Fibroblast of lung (primary cell): ENCODE measurements around the gene OR10J5. TPM values are rescaled to one million over a fixed set of nuclear protein-coding genes. Genes with fewer than 3 reads are reported as not detected.
"Not testable (repeated sequence)": the region's sequence is repeated elsewhere in the genome, so short reads cannot be mapped to it uniquely, and the experiment has no call there.

ENCODE experiments used
- DNase-seq, 2 donors: peaks; one replicate each; pipeline versions ENCODE4 v3.0.0 to v3.0.0-alpha.2; 2010; ENCODE audit warnings: low read depth in 2 of 2
- H2AFZ ChIP-seq: 2 replicates; pipeline ENCODE4 v1.5.1; 2012; ENCODE audit warnings: low read length, control low read depth, inconsistent platforms
- H3K27ac ChIP-seq: 2 replicates; pipeline ENCODE4 v1.5.1; 2011; ENCODE audit warnings: low read length, control low read depth; ENCODE audit not compliant: insufficient read depth
- H3K27me3 ChIP-seq: 2 replicates; pipeline ENCODE4 v1.5.1; 2011; ENCODE audit warnings: mild to moderate bottlenecking, low read length; ENCODE audit not compliant: control insufficient read depth, insufficient read depth
- H3K36me3 ChIP-seq: 2 replicates; pipeline ENCODE4 v1.5.1; 2011; ENCODE audit warnings: low read length; ENCODE audit not compliant: control insufficient read depth, insufficient read depth
- H3K4me1 ChIP-seq: 2 replicates; pipeline ENCODE4 v1.5.1; 2011; ENCODE audit warnings: low read length; ENCODE audit not compliant: control insufficient read depth, insufficient read depth; ENCODE audit errors: extremely low read depth
- H3K4me2 ChIP-seq: 2 replicates; pipeline ENCODE4 v1.5.1; 2011; ENCODE audit warnings: low read length, control low read depth; ENCODE audit not compliant: insufficient read depth; ENCODE audit errors: extremely low read depth
- H3K4me3 ChIP-seq, 4 experiments: fragments of 200-600 bp in 1 of 4; sonication (generic) in 1 of 4; replicated peaks in 1 of 4; 2 replicates each; pipeline ENCODE4 v1.5.1; 2011 to 2016; ENCODE audit warnings: low read length in 4 of 4, low read depth in 3 of 4, mild to moderate bottlenecking in 3 of 4, control low read depth in 2 of 4, inconsistent platforms in 1 of 4, mixed read lengths in 1 of 4; ENCODE audit not compliant: insufficient read depth in 1 of 4; ENCODE audit errors: control extremely low read depth in 1 of 4
- H3K79me2 ChIP-seq: 2 replicates; pipeline ENCODE4 v1.5.1; 2012; ENCODE audit warnings: mild to moderate bottlenecking, low read length, inconsistent platforms; ENCODE audit not compliant: control insufficient read depth, insufficient read depth
- H3K9ac ChIP-seq: 2 replicates; pipeline ENCODE4 v1.5.1; 2011; ENCODE audit warnings: mild to moderate bottlenecking, low read length, control low read depth; ENCODE audit not compliant: insufficient read depth
- H3K9me3 ChIP-seq: 2 replicates; pipeline ENCODE4 v1.5.1; 2012; ENCODE audit warnings: low read depth, low read length; ENCODE audit not compliant: control insufficient read depth, insufficient read depth
- H4K20me1 ChIP-seq: 2 replicates; pipeline ENCODE4 v1.5.1; 2011; ENCODE audit warnings: low read length; ENCODE audit not compliant: control insufficient read depth, insufficient read depth; ENCODE audit errors: extremely low read depth
- EZH2 ChIP-seq: IDR thresholded peaks from 2 replicates; pipeline ENCODE4 v1.5.1; 2012; ENCODE audit warnings: low read length, control low read depth, mild to moderate bottlenecking; ENCODE audit errors: missing control alignments
- polyA plus RNA-seq, 2 donors: library from polyadenylated mRNA; depleted of rRNA in 1 of 2; stranded (reverse) in 1 of 2; unstranded in 1 of 2; fragments of >200 nt; gene quantifications; 2 replicates each; pipeline ENCODE4 v1.2.1, GENCODE V29; 2011 to 2012; ENCODE audit warnings: missing spikeins in 1 of 2
- total RNA-seq: library from RNA; depleted of rRNA; stranded (reverse); fragments of >200 nt; gene quantifications from 2 replicates; pipeline ENCODE4 v1.2.1, GENCODE V29; 2014
- TF ChIP-seq, protein P1 (sequence below), 2 donors: IDR thresholded peaks in 1 of 2; conservative IDR thresholded peaks in 1 of 2; 1 replicate in 1 of 2; 2 replicates in 1 of 2; pipeline ENCODE4 v1.5.1; 2011 to 2012; ENCODE audit warnings: low read length in 2 of 2, control low read depth in 1 of 2, inconsistent platforms in 1 of 2, low read depth in 1 of 2, mild to moderate bottlenecking in 1 of 2

Gene OR10J5
- total and polyA plus RNA-seq, 2 donors (not counting 1 experiment from before 2014, with no cell fraction given): not detected

- Histone ChIP-seq H2AFZ (no peak overlapping the region), H3K27me3 (no peaks in the 10 kb centered on the region), H3K9ac (no peak overlapping the region), H3K36me3 (no peaks in the 10 kb centered on the region), H3K4me2 (no peak overlapping the region), H4K20me1 (no peaks in the 10 kb centered on the region), H3K9me3 (no peaks in the 10 kb centered on the region), H3K79me2 (no peaks in the 10 kb centered on the region), H3K4me3 (no peak overlapping the region), H3K27ac (no peak overlapping the region), H3K4me1 (no peaks in the 10 kb centered on the region)
- TF ChIP-seq EZH2: no peak
- TF ChIP-seq, protein P1, sequence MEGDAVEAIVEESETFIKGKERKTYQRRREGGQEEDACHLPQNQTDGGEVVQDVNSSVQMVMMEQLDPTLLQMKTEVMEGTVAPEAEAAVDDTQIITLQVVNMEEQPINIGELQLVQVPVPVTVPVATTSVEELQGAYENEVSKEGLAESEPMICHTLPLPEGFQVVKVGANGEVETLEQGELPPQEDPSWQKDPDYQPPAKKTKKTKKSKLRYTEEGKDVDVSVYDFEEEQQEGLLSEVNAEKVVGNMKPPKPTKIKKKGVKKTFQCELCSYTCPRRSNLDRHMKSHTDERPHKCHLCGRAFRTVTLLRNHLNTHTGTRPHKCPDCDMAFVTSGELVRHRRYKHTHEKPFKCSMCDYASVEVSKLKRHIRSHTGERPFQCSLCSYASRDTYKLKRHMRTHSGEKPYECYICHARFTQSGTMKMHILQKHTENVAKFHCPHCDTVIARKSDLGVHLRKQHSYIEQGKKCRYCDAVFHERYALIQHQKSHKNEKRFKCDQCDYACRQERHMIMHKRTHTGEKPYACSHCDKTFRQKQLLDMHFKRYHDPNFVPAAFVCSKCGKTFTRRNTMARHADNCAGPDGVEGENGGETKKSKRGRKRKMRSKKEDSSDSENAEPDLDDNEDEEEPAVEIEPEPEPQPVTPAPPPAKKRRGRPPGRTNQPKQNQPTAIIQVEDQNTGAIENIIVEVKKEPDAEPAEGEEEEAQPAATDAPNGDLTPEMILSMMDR (conservative IDR thresholded peaks at IDR 0.05 in 1 of 2, IDR thresholded peaks at IDR 0.05 in 1 of 2; ENCODE audit: low read depth in 1 of 2, low read length in 2 of 2): no peak
- DNase-seq: no peak
Observed at GRCh38 chr1:159532922-159533321, 2.9 kb downstream of the OR10J5 start.

DNA sequence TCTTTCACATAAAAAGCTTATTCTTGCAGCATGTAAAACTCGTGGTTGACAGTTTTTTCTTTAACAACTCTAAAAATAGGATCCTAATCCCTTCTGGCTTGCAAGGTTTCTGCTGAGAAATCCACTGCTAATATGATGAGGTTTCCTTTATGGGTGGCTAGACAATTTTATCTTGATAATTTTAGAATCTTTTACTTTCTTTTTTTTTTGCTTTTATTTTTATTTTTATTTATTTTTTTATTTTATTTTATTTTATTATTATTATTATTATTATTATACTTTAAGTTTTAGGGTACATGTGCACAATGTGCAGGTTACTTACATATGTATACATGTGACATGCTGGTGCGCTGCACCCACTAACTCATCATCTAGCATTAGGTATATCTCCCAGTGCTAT, 11.0 kb downstream of the OR10J5 start:
- not testable (repeated sequence) for H3K79me2 ChIP-seq, H3K27ac ChIP-seq, H3K9ac ChIP-seq, H3K27me3 ChIP-seq, H4K20me1 ChIP-seq, H3K9me3 ChIP-seq, H3K4me3 ChIP-seq, H3K36me3 ChIP-seq, H3K4me2 ChIP-seq, H3K4me1 ChIP-seq, H2AFZ ChIP-seq, DNase-seq

GRCh38 chr1:159510229-159510541, 25.6 kb downstream of the OR10J5 start:
- Histone ChIP-seq H3K9me3 (no peaks in the 10 kb centered on the region), H2AFZ (no peak overlapping the region), H4K20me1 (no peaks in the 10 kb centered on the region), H3K4me3 (no peak overlapping the region), H3K4me1 (no peaks in the 10 kb centered on the region), H3K9ac (no peak overlapping the region), H3K36me3 (no peaks in the 10 kb centered on the region), H3K4me2 (no peak overlapping the region), H3K27ac (no peak overlapping the region), H3K79me2 (no peaks in the 10 kb centered on the region), H3K27me3 (no peaks in the 10 kb centered on the region)
- no peak for DNase-seq
- TF ChIP-seq, protein P1 (conservative IDR thresholded peaks at IDR 0.05 in 1 of 2, IDR thresholded peaks at IDR 0.05 in 1 of 2; ENCODE audit: low read depth in 1 of 2, low read length in 2 of 2): no peak
- TF ChIP-seq EZH2: no peak
